IMR-90 (cell line): ENCODE results near the gene CNNM1. TPM values are rescaled to one million over a fixed set of nuclear protein-coding genes. Genes with fewer than 3 reads are reported as not detected.

Experiments
- ATAC-seq: fragments of 200-7000 bp; cut with Tn5 transposase; 2 replicates; pipeline ENCODE4 v1.9.1; 2020; ENCODE audit warnings: low read depth, mild to moderate bottlenecking, moderate library complexity
- BruUV-seq: library from RNA; stranded (reverse); fragments of 400-500 nt; replicated peaks from 2 replicates; lab custom pipeline; 2021; lab: Mats Ljungman, UMichigan
- CTCF ChIA-PET: fragments of 300-600 bp; formaldehyde crosslinking; extraction: SDS; loops from one replicate; lab custom pipeline; 2021; ENCODE audit warnings: antibody characterized with exemption; lab: Yijun Ruan, JAX
- POLR2A ChIA-PET: fragments of 300-600 bp; sonication (Branson Sonifier 250); formaldehyde crosslinking; loops from one replicate; lab custom pipeline; 2022; ENCODE audit warnings: antibody characterized with exemption; ENCODE audit not compliant: unreplicated experiment; lab: Charles Lee
- DNase-seq: peaks from one replicate; pipeline ENCODE4 v3.0.0; 2013
- H2AFZ ChIP-seq: replicated peaks from 2 replicates; pipeline ENCODE3; 2013; ENCODE audit warnings: low read length, mild to moderate bottlenecking; ENCODE audit not compliant: poor library complexity
- H2AK5ac ChIP-seq: 2 replicates; pipeline ENCODE4 v1.6.1; 2013; ENCODE audit warnings: low read depth, low read length, inconsistent platforms
- H2AK9ac ChIP-seq: replicated peaks from 2 replicates; pipeline ENCODE3; 2013; ENCODE audit warnings: mild to moderate bottlenecking, low read depth, low read length, moderate library complexity; ENCODE audit not compliant: poor library complexity
- H2BK120ac ChIP-seq: 2 replicates; pipeline ENCODE4 v1.6.1; 2013; ENCODE audit warnings: low read depth, low read length, inconsistent platforms
- H2BK15ac ChIP-seq: 3 replicates; pipeline ENCODE4 v1.6.1; 2013; ENCODE audit warnings: low read depth, low read length, inconsistent platforms
- H2BK20ac ChIP-seq: 2 replicates; pipeline ENCODE4 v1.6.1; 2013; ENCODE audit warnings: low read depth, mild to moderate bottlenecking, inconsistent platforms, low read length, moderate library complexity
- H2BK5ac ChIP-seq: 2 replicates; pipeline ENCODE4 v1.6.1; 2013; ENCODE audit warnings: mild to moderate bottlenecking, low read depth, low read length, inconsistent platforms; ENCODE audit not compliant: poor library complexity, severe bottlenecking
- H3K14ac ChIP-seq: replicated peaks from 2 replicates; pipeline ENCODE4 v1.6.1; 2013; ENCODE audit warnings: low read depth, low read length, inconsistent platforms
- H3K18ac ChIP-seq: 2 replicates; pipeline ENCODE4 v1.6.1; 2013; ENCODE audit warnings: low read depth, low read length, control low read depth
- H3K23ac ChIP-seq: 2 replicates; pipeline ENCODE4 v1.6.1; 2013; ENCODE audit warnings: low read depth, low read length, inconsistent platforms
- H3K27ac ChIP-seq: 2 replicates; pipeline ENCODE4 v1.5.1; 2013; ENCODE audit warnings: mild to moderate bottlenecking, control low read depth, low read length; ENCODE audit not compliant: insufficient read depth
- H3K27me3 ChIP-seq: 2 replicates; pipeline ENCODE4 v1.6.1; 2013; ENCODE audit warnings: low read length; ENCODE audit not compliant: control insufficient read depth, insufficient read depth
- H3K36me3 ChIP-seq: 2 replicates; pipeline ENCODE4 v1.6.1; 2013; ENCODE audit warnings: low read length, mixed read lengths; ENCODE audit not compliant: control insufficient read depth, insufficient read depth
- H3K4ac ChIP-seq: 2 replicates; pipeline ENCODE4 v1.6.1; 2013; ENCODE audit warnings: low read depth, low read length, inconsistent platforms
- H3K4me1 ChIP-seq: 2 replicates; pipeline ENCODE4 v1.6.1; 2013; ENCODE audit warnings: low read length, mixed read lengths; ENCODE audit not compliant: control insufficient read depth, insufficient read depth
- H3K4me2 ChIP-seq: 2 replicates; pipeline ENCODE4 v1.6.1; 2013; ENCODE audit warnings: low read depth, mild to moderate bottlenecking, control low read depth, low read length, moderate library complexity
- H3K4me3 ChIP-seq: 2 replicates; pipeline ENCODE4 v1.5.1; 2013; ENCODE audit warnings: low read depth, mild to moderate bottlenecking, control low read depth, low read length, moderate library complexity; ENCODE audit not compliant: insufficient read depth
- H3K56ac ChIP-seq: 2 replicates; pipeline ENCODE4 v1.6.1; 2013; ENCODE audit warnings: low read length, inconsistent platforms; ENCODE audit not compliant: insufficient read depth; ENCODE audit errors: extremely low read depth
- H3K79me1 ChIP-seq, 2 experiments: 2 replicates each; pipeline ENCODE4 v1.6.1; 2013; ENCODE audit warnings: low read length in 2 of 2, inconsistent platforms in 1 of 2, low read depth in 1 of 2
- H3K9ac ChIP-seq: 2 replicates; pipeline ENCODE4 v1.6.1; 2013; ENCODE audit warnings: low read depth, low read length, control low read depth
- H3K9me1 ChIP-seq: 2 replicates; pipeline ENCODE4 v1.6.1; 2013; ENCODE audit warnings: low read length, inconsistent platforms; ENCODE audit not compliant: insufficient read depth
- H3K9me3 ChIP-seq: 2 replicates; pipeline ENCODE4 v1.6.1; 2013; ENCODE audit warnings: low read length; ENCODE audit not compliant: control insufficient read depth, insufficient read depth
- H4K20me1 ChIP-seq: 2 replicates; pipeline ENCODE4 v1.6.1; 2013; ENCODE audit warnings: low read length, inconsistent platforms; ENCODE audit not compliant: insufficient read depth
- H4K5ac ChIP-seq: 2 replicates; pipeline ENCODE4 v1.6.1; 2013; ENCODE audit warnings: mild to moderate bottlenecking, low read depth, low read length, control low read depth
- H4K8ac ChIP-seq, 2 experiments: 2 replicates each; pipeline ENCODE4 v1.6.1; 2013; ENCODE audit warnings: low read depth in 2 of 2, low read length in 2 of 2, control low read depth in 1 of 2, inconsistent platforms in 1 of 2
- H4K91ac ChIP-seq: 2 replicates; pipeline ENCODE4 v1.6.1; 2013; ENCODE audit warnings: low read depth, low read length, inconsistent platforms; ENCODE audit not compliant: insufficient read depth
- CHD1 ChIP-seq: IDR thresholded peaks from 2 replicates; pipeline ENCODE4 v1.6.1; 2012; ENCODE audit warnings: low read depth, low read length, improper control_type of control experiment
- FOS ChIP-seq: fragments of 150-350 bp; IDR thresholded peaks from 2 replicates; pipeline ENCODE4 v1.6.1; 2016; ENCODE audit warnings: low read depth, low read length
- MAZ ChIP-seq: IDR thresholded peaks from 2 replicates; pipeline ENCODE4 v1.6.1; 2012; ENCODE audit warnings: low read depth, mild to moderate bottlenecking, low read length, improper control_type of control experiment, moderate library complexity, borderline replicate concordance
- MXI1 ChIP-seq: IDR thresholded peaks from 2 replicates; pipeline ENCODE4 v1.6.1; 2012; ENCODE audit warnings: low read depth, mild to moderate bottlenecking, low read length, moderate library complexity, borderline replicate concordance
- RAD21 ChIP-seq: IDR thresholded peaks from 2 replicates; pipeline ENCODE4 v1.6.1; 2012; ENCODE audit warnings: low read length, improper control_type of control experiment
- RCOR1 ChIP-seq: IDR thresholded peaks from 2 replicates; pipeline ENCODE4 v1.6.1; 2012; ENCODE audit warnings: mild to moderate bottlenecking, low read length, improper control_type of control experiment; ENCODE audit not compliant: insufficient replicate concordance
- RFX5 ChIP-seq: IDR thresholded peaks from 2 replicates; pipeline ENCODE4 v1.8.0; 2012; ENCODE audit warnings: low read depth, mild to moderate bottlenecking, low read length, moderate library complexity
- SMC3 ChIP-seq: fragments of 150-350 bp; IDR thresholded peaks from 2 replicates; pipeline ENCODE4 v1.6.1; 2016; ENCODE audit warnings: low read depth, mild to moderate bottlenecking, antibody characterized with exemption, low read length, moderate library complexity
- WGBS, 2 experiments: methylation state at CpG; one replicate each; pipeline versions ENCODE4 v1.1.5 to v1.1.7; 2013; ENCODE audit warnings: missing lambda C conversion rate in 2 of 2; ENCODE audit not compliant: insufficient read length in 1 of 2; ENCODE audit errors: extremely low coverage in 2 of 2; 5-methylcytosine and 5-hydroxymethylcytosine counted together
- dilution Hi-C: fragments of 300-500 bp; cut with HindIII; formaldehyde crosslinking; loops from one replicate; pipeline ENCODE4 v1.14.3; 2018; ENCODE audit warnings: low sequenced_read_pairs; ENCODE audit not compliant: unreplicated experiment
- in situ Hi-C: fragments of 300-500 bp; cut with MboI; formaldehyde crosslinking; loops from 3 replicates; pipeline ENCODE4 v1.14.3; 2019; ENCODE audit warnings: low sequenced_read_pairs, inconsistent platforms, mixed read lengths
- intact Hi-C: fragments of 100-400 bp; cut with micrococcal nuclease; formaldehyde crosslinking; loops from 2 replicates; pipeline ENCODE4 v1.10.0; 2022
- polyA plus RNA-seq, 3 experiments: library from polyadenylated mRNA; depleted of rRNA; stranded (reverse); fragments of >200 nt; gene quantifications; 2 replicates each; pipeline ENCODE4 v1.2.3, GENCODE V29; 2012; ENCODE audit warnings: low replicate concordance in 1 of 3
- total RNA-seq: library from RNA; depleted of rRNA; stranded (reverse); fragments of >200 nt; gene quantifications from 2 replicates; pipeline ENCODE4 v1.2.3, GENCODE V29; 2012
- TF ChIP-seq, protein P1 (sequence below): fragments of 150-350 bp; IDR thresholded peaks from 2 replicates; pipeline ENCODE4 v1.6.1; 2017; ENCODE audit warnings: mild to moderate bottlenecking, antibody characterized with exemption, low read length, low read depth
- TF ChIP-seq, protein P2 (sequence below): conservative IDR thresholded peaks from 2 replicates; pipeline ENCODE4 v1.5.1; 2012; ENCODE audit warnings: mild to moderate bottlenecking, low read depth, low read length, improper control_type of control experiment

CNNM1 gene
- total and polyA plus RNA-seq, 2 of the 4 experiments (the other 2 are of a cell fraction) = 0.18 to 0.39 TPM

DNA sequence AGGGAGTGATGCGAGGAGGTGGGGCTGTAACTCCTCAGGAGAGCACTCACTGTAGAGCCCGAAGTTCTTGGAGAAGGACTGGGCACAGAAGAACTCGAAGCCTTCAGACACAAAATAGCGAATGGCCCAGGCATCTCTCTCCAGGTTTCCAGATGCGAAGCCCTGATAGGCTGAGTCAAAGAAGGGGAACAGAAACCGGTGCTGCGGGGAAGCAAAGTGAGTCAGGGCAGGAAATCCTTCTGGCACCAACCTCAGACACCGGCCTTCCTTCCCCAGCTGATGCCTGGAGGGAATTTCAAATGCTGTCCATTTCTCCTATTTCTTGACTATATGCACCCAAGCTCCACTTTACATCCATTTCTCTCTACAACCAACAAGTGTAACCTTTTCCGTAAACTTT lies 74.5 kb downstream of the CNNM1 start:
- CTCF ChIA-PET = no interaction called here
- POLR2A ChIA-PET = no interaction called here
- no TSS peak for BruUV-seq
- intact Hi-C loops (no loop called here), dilution Hi-C loops (no loop called here), in situ Hi-C loops (no loop called here)
- TF ChIP-seq MAZ (no peak), RAD21 (no peak), MXI1 (no peak), RCOR1 (no peak), FOS (no peak), RFX5 (no peak), CHD1 (no peak), SMC3 (no peak)
- TF ChIP-seq, protein P1, sequence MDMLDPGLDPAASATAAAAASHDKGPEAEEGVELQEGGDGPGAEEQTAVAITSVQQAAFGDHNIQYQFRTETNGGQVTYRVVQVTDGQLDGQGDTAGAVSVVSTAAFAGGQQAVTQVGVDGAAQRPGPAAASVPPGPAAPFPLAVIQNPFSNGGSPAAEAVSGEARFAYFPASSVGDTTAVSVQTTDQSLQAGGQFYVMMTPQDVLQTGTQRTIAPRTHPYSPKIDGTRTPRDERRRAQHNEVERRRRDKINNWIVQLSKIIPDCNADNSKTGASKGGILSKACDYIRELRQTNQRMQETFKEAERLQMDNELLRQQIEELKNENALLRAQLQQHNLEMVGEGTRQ = no peak
- TF ChIP-seq, protein P2, sequence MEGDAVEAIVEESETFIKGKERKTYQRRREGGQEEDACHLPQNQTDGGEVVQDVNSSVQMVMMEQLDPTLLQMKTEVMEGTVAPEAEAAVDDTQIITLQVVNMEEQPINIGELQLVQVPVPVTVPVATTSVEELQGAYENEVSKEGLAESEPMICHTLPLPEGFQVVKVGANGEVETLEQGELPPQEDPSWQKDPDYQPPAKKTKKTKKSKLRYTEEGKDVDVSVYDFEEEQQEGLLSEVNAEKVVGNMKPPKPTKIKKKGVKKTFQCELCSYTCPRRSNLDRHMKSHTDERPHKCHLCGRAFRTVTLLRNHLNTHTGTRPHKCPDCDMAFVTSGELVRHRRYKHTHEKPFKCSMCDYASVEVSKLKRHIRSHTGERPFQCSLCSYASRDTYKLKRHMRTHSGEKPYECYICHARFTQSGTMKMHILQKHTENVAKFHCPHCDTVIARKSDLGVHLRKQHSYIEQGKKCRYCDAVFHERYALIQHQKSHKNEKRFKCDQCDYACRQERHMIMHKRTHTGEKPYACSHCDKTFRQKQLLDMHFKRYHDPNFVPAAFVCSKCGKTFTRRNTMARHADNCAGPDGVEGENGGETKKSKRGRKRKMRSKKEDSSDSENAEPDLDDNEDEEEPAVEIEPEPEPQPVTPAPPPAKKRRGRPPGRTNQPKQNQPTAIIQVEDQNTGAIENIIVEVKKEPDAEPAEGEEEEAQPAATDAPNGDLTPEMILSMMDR = no peak
- H2AFZ ChIP-seq = no peak overlapping the region
- ATAC-seq (no peak), DNase-seq (peak; percentile 6)
- H3K9ac ChIP-seq = no peak overlapping the region
- H3K9me1 ChIP-seq = peaks cover 9% of the 10 kb centered on the region; the same call in 1 of the 2 replicates
- H3K4me3 ChIP-seq = no peak overlapping the region
- H3K4me2 ChIP-seq = no peak overlapping the region
- H3K14ac ChIP-seq = no peak overlapping the region
- H3K9me3 ChIP-seq = no peaks in the 10 kb centered on the region
- H2AK9ac ChIP-seq = no peak overlapping the region
- no peak overlapping the region for H2BK5ac ChIP-seq
- H3K4ac ChIP-seq = no peak overlapping the region
- WGBS, 2 experiments = 90 to 100% methylated on average over 1 to 2 of the region's 9 CpGs
- H3K56ac ChIP-seq = no peak overlapping the region
- no peak overlapping the region for H3K18ac ChIP-seq
- H2BK120ac ChIP-seq = no peak overlapping the region
- H2BK20ac ChIP-seq = no peak overlapping the region
- peaks cover 0 to 9% of the 10 kb centered on the region in 2 experiments; a peak in 3 of 4 replicates for H3K79me1 ChIP-seq
- no peak overlapping the region for H2BK15ac ChIP-seq
- no peak overlapping the region for H4K8ac ChIP-seq
- H4K91ac ChIP-seq = no peak overlapping the region
- H3K4me1 ChIP-seq = no peaks in the 10 kb centered on the region
- no peaks in the 10 kb centered on the region for H3K27me3 ChIP-seq
- no peak overlapping the region for H3K23ac ChIP-seq
- no peak overlapping the region for H4K5ac ChIP-seq
- H3K36me3 ChIP-seq = peaks cover 32% of the 10 kb centered on the region
- H3K27ac ChIP-seq = no peak overlapping the region
- H2AK5ac ChIP-seq = no peak overlapping the region
- H4K20me1 ChIP-seq = no peaks in the 10 kb centered on the region
